Cardiac septum (tissue), 1 donor: ENCODE data around the gene SFXN3. TPM values are rescaled to one million over a fixed set of nuclear protein-coding genes. Genes with fewer than 3 reads are reported as not detected.
A peak's percentile ranks its signal among the peaks of the same experiment; 100 is the strongest.
"Not testable (repeated sequence)": the region's sequence is repeated elsewhere in the genome, so short reads cannot be mapped to it uniquely, and the experiment has no call there.

Source experiments
- DNase-seq: peaks from one replicate; pipeline ENCODE4 v3.0.0-alpha.2; 2020; ENCODE audit warnings: low spot score
- intact Hi-C: fragments of 100-400 bp; cut with DNase I; formaldehyde crosslinking; loops from one replicate; pipeline ENCODE4 v1.14.0; 2022
- total RNA-seq: library from RNA; stranded (reverse); fragmentation: NEBNext Ultra II Directional; extraction: Animal tissue kit (Norgen Biotek cat#: 25700); gene quantifications from one replicate; pipeline ENCODE4 v1.2.1, GENCODE V29; 2021
- donor health status: DM: no; HTN: no; CAD: no.

SFXN3 gene
- total RNA-seq, 1 donor from 2014 or later, result 30.8 TPM

DNA sequence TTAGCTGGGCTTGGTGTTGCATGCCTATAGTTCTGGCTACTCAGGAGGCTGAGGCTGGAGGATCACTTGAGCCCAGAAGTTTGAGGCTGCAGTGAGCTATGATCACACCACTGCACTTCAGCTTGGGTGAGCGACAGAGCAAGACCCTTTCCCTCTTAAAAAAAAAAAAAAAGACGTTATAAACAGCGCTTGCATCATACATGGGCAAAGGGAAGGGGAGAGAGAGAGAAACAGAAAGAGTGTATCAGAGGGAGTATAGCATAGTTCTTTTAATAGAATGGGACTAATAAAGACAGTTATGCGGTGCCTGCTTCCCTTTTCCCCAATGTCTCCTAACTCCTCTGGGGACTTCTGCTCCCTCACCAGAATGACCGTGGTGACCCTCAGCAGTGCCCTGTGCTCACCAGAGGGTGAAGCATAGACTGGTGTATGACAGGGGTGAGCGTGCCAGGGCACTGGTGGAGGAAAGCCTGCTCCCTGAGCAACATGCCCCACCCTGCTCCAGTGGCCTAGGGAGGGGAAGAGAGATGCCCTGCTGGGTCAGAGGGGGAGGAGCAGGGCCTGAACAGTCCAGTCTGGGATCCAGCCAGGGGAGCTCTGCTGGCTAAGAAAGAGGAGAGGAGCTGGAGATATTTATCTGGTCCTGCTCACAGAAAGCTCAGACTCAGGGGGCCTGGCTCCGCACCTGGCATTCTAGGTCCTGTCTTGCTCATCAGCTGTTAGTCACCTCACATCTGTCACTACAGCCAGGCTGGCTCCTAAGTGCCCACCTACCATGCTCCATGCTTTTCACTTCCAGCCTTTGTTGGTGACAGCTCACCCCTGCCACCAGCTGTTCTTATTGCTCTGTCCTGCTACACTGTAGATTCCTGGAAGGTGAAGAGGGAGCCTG is 2.3 kb upstream of the SFXN3 start:
- intact Hi-C loops, result no loop called here
- no peak for DNase-seq

GRCh38 chr10:101029520-101030295 is 1.3 kb upstream of the SFXN3 start:
- intact Hi-C loops, result loop anchor here (2.0 kb wide), 1 partner anchor 31 kb away; the partner anchor contains the start of gene LZTS2
- DNase-seq, result no peak

DNA sequence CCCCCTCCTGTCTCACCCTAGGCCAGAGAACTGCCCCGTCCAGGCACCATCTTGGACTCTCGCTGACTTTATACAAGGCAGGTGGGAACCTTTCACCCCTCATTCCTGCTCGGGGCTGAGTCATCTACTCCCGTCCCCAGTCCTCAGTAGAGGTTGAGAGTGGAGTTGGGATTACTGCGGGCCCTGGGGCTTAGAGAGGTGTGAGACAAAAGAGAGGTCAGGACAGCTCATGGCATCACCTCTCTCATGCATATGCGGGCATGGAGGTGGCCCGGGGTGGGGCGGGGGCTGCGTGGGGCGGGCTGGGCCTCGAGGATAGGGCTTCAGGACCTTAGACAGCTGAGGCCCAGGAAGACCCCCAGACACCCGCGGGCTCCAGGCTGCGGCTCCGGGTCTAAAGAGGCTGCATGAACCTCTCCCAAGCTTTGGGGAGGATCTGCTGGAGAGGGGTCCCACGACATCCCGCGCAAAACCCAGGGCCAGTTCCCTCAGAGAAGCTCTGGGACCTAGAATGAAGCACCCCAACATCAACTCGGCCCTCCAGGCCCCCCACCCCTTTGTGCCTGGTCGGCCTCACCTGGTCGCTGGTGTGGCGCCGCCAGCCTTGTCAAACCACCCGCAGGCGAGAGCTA is 422 bp upstream of the SFXN3 start:
- intact Hi-C loops, result loop anchor here (2.0 kb wide), 1 partner anchor 32 kb away; the partner anchor contains the start of gene LZTS2
- DNase-seq, result no peak

GRCh38 chr10:101031796-101032636 is 982 bp downstream of the SFXN3 start:
- DNase-seq, result peak; percentile 94
- intact Hi-C loops, result loop anchor here (2.0 kb wide), 1 partner anchor 33 kb away; the partner anchor contains the start of gene LZTS2

GRCh38 chr10:101032637-101033224 is 1.7 kb downstream of the SFXN3 start:
- DNase-seq, result peak; percentile 84
- intact Hi-C loops, result no loop called here

- intact Hi-C loops, result no loop called here
- DNase-seq, result no peak
Observed at GRCh38 chr10:101033276-101033675, 2.2 kb downstream of the SFXN3 start.

- intact Hi-C loops, DNase-seq: not testable (repeated sequence)
Observed at GRCh38 chr10:101034404-101034803, 3.4 kb downstream of the SFXN3 start.

- intact Hi-C loops, result no loop called here
- no peak for DNase-seq
Observed at GRCh38 chr10:101035314-101035713, 4.3 kb downstream of the SFXN3 start.

GRCh38 chr10:101035916-101036702 is 5.1 kb downstream of the SFXN3 start:
- intact Hi-C loops, result no loop called here
- no peak for DNase-seq

DNA sequence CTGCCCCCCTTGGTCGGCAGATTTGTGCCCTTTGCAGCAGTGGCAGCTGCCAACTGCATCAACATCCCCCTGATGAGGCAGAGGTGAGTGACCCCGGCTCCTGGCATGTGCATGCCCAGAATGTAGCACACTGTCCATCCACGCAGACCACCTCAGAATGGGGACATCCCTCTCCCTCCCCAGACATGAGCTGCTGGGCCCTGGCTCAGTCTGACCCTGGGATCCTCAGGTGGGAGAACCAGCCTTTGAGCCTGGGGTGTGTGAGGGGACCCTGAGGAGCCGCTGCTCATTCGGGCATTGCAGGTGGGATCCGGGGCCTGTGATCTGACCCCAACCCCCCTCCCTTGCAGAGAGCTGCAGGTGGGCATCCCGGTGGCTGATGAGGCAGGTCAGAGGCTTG is 5.7 kb downstream of the SFXN3 start:
- intact Hi-C loops, result no loop called here

GRCh38 chr10:101038484-101038883 is 7.5 kb downstream of the SFXN3 start:
- DNase-seq, result no peak
- intact Hi-C loops, result no loop called here

More for the DNA sequence above, 5.7 kb downstream of the SFXN3 start:
- no peak for DNase-seq

- DNase-seq, result no peak
- intact Hi-C loops, result no loop called here
Observed at GRCh38 chr10:101040061-101040460, 9.0 kb downstream of the SFXN3 start.

- DNase-seq, result no peak
- intact Hi-C loops, result loop anchor here (1.0 kb wide), 1 partner anchor 26 kb away; no protein-coding TSS in a partner anchor
Observed at GRCh38 chr10:101040851-101041250, 9.8 kb downstream of the SFXN3 start.

GRCh38 chr10:101041252-101041761 is 10.3 kb downstream of the SFXN3 start:
- no peak for DNase-seq
- intact Hi-C loops, result loop anchor here (1.0 kb wide), 1 partner anchor 26 kb away; no protein-coding TSS in a partner anchor

- DNase-seq, result no peak
- intact Hi-C loops, result no loop called here
Observed at GRCh38 chr10:101042118-101042517, 11.1 kb downstream of the SFXN3 start.

- intact Hi-C loops, result no loop called here
- DNase-seq, result peak; percentile 97
Observed at GRCh38 chr10:101042667-101043362, 11.8 kb downstream of the SFXN3 start.

DNA sequence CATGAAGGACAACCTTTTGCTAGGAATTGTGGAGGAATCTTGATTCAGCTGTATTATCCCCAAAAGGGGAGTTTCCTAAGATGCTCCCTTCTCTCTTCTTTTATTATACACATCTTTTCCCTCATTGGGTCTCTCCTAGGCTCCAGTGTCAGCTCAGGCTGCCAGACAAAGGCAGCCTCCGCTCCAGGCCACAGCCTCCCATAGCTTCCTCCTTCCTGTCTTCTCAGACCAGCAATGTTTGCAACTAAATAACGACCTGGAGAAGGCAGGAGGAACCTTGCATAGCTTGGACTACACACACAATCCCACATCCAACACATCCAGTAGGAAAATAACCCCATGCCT is 12.3 kb downstream of the SFXN3 start:
- DNase-seq, result no peak
- intact Hi-C loops, result no loop called here
